SK-N-SH (cell line): ENCODE data around the gene PCDHGB1. TPM values are rescaled to one million over a fixed set of nuclear protein-coding genes. Genes with fewer than 3 reads are reported as not detected.
A peak's percentile ranks its signal among the peaks of the same experiment; 100 is the strongest.

Source experiments
- CTCF ChIA-PET: fragments of 300-600, 350-600 bp; formaldehyde crosslinking; extraction: SDS; loops from one replicate; lab custom pipeline; 2021; lab: Yijun Ruan, JAX
- POLR2A ChIA-PET: fragments of 350-600 bp; sonication (Branson Sonifier 250); formaldehyde crosslinking; extraction: SDS; loops from one replicate; lab custom pipeline; 2020; ENCODE audit warnings: antibody characterized with exemption, inconsistent platforms; lab: Yijun Ruan, JAX
- DNase-seq: peaks from one replicate; pipeline ENCODE4 v3.0.0; 2012
- H2AFZ ChIP-seq: fragments of 200-600 bp; sonication (generic); 2 replicates; pipeline ENCODE4 v1.8.1; 2016; ENCODE audit warnings: antibody characterized with exemption, mild to moderate bottlenecking, low read depth
- H3F3A ChIP-seq: fragments of 200-600 bp; sonication (generic); replicated peaks from 2 replicates; pipeline ENCODE3; 2016; ENCODE audit warnings: antibody characterized with exemption, mild to moderate bottlenecking; ENCODE audit not compliant: insufficient read depth
- H3K27ac ChIP-seq, 2 experiments: fragments of 200-500 bp in 1 of 2; fragments of 200-600 bp in 1 of 2; sonication (Bioruptor generic) in 1 of 2; sonication (generic), shearing (Covaris generic) in 1 of 2; 2 replicates each; pipeline versions ENCODE4 v1.5.1 to v1.6.1; 2014 to 2016; ENCODE audit warnings: low read depth in 2 of 2, inconsistent platforms in 1 of 2, low read length in 1 of 2, mild to moderate bottlenecking in 1 of 2, mixed read lengths in 1 of 2
- H3K27me3 ChIP-seq: fragments of 200-600 bp; sonication (generic), shearing (Covaris generic); 2 replicates; pipeline ENCODE4 v1.6.1; 2016; ENCODE audit warnings: mixed run types; ENCODE audit not compliant: insufficient read depth
- H3K36me3 ChIP-seq, 2 experiments: fragments of 200-500 bp in 1 of 2; fragments of 200-600 bp in 1 of 2; sonication (Bioruptor generic) in 1 of 2; sonication (generic) in 1 of 2; replicated peaks in 1 of 2; 2 replicates each; pipeline versions ENCODE3 to v1.5.1; 2014 to 2016; ENCODE audit warnings: low read length in 1 of 2, mild to moderate bottlenecking in 1 of 2; ENCODE audit not compliant: insufficient read depth in 2 of 2, control insufficient read depth in 1 of 2
- H3K4me1 ChIP-seq, 2 experiments: fragments of 200-500 bp in 1 of 2; fragments of 200-600 bp in 1 of 2; sonication (Bioruptor generic) in 1 of 2; sonication (generic), shearing (Covaris generic) in 1 of 2; 2 replicates each; pipeline versions ENCODE4 v1.5.1 to v1.6.1; 2014 to 2016; ENCODE audit warnings: low read depth in 1 of 2, low read length in 1 of 2, mixed run types in 1 of 2; ENCODE audit not compliant: insufficient read depth in 2 of 2, control insufficient read depth in 1 of 2
- H3K4me2 ChIP-seq: fragments of 200-600 bp; sonication (generic), shearing (Covaris generic); 2 replicates; pipeline ENCODE4 v1.6.1; 2017; ENCODE audit warnings: mixed run types
- H3K4me3 ChIP-seq, 2 experiments: fragments of 200-500 bp in 1 of 2; fragments of 200-600 bp in 1 of 2; sonication (Bioruptor generic) in 1 of 2; sonication (generic), shearing (Covaris generic) in 1 of 2; 2 replicates each; pipeline versions ENCODE4 v1.5.1 to v1.8.1; 2014 to 2016; ENCODE audit warnings: low read depth in 2 of 2, inconsistent platforms in 1 of 2, low read length in 1 of 2, mild to moderate bottlenecking in 1 of 2, mixed read lengths in 1 of 2, moderate library complexity in 1 of 2
- H3K79me2 ChIP-seq: fragments of 200-600 bp; sonication (generic); 2 replicates; pipeline ENCODE4 v1.8.1; 2017; ENCODE audit warnings: mild to moderate bottlenecking; ENCODE audit not compliant: insufficient read depth
- H3K9ac ChIP-seq: fragments of 200-600 bp; sonication (generic); 2 replicates; pipeline ENCODE4 v1.6.1; 2017; ENCODE audit warnings: mixed run types
- H3K9me2 ChIP-seq: fragments of 200-600 bp; sonication (generic); 2 replicates; pipeline ENCODE4 v1.6.1; 2017; ENCODE audit warnings: mixed run types
- H3K9me3 ChIP-seq: fragments of 200-600 bp; sonication (generic); 2 replicates; pipeline ENCODE4 v1.6.1; 2017; ENCODE audit warnings: mixed run types, mild to moderate bottlenecking, moderate library complexity
- H4K20me1 ChIP-seq: fragments of 200-600 bp; sonication (generic); 2 replicates; pipeline ENCODE4 v1.6.1; 2017; ENCODE audit warnings: mild to moderate bottlenecking, mixed run types; ENCODE audit not compliant: insufficient read depth
- CTCF ChIP-seq: fragments of 200-600 bp; sonication (generic); IDR thresholded peaks from 2 replicates; pipeline ENCODE4 v1.6.1; 2017; ENCODE audit warnings: antibody characterized with exemption, mild to moderate bottlenecking, moderate library complexity
- EP300 ChIP-seq, 2 experiments: IDR thresholded peaks; 2 replicates each; pipeline versions ENCODE4 v1.4.0 to v1.6.1; 2012; ENCODE audit warnings: borderline replicate concordance in 1 of 2, low read depth in 1 of 2, low read length in 1 of 2
- EZH2phosphoT487 ChIP-seq: fragments of 200-600 bp; sonication (generic); IDR thresholded peaks from 2 replicates; pipeline ENCODE4 v1.6.1; 2017; ENCODE audit warnings: low read depth, mixed run types, mild to moderate bottlenecking, antibody characterized with exemption, moderate library complexity, borderline replicate concordance
- GABPA ChIP-seq: IDR thresholded peaks from 2 replicates; pipeline ENCODE4 v1.4.0; 2012; ENCODE audit warnings: low read depth, mild to moderate bottlenecking
- PBX3 ChIP-seq: IDR thresholded peaks from 2 replicates; pipeline ENCODE4; 2012
- REST ChIP-seq: IDR thresholded peaks from 2 replicates; pipeline ENCODE4 v1.6.1; 2012; ENCODE audit warnings: mild to moderate bottlenecking, low read depth, low read length, moderate library complexity
- SIN3A ChIP-seq: IDR thresholded peaks from 2 replicates; pipeline ENCODE4 v1.6.1; 2012; ENCODE audit warnings: low read depth, mild to moderate bottlenecking, low read length, moderate library complexity, borderline replicate concordance
- WGBS: methylation state at CpG from one replicate; pipeline ENCODE4 v1.1.6; 2017; ENCODE audit warnings: low lambda C conversion rate; 5-methylcytosine and 5-hydroxymethylcytosine counted together
- polyA plus RNA-seq, 3 experiments: library from polyadenylated mRNA; depleted of rRNA; stranded (reverse); fragments of >200 nt; gene quantifications; 2 replicates each; pipeline ENCODE4 v1.2.3, GENCODE V29; 2012
- TF ChIP-seq, protein P1 (sequence below): fragments of 150-350 bp; IDR thresholded peaks from 2 replicates; pipeline ENCODE4 v1.6.1; 2017; ENCODE audit warnings: antibody characterized with exemption, low read length, low read depth, borderline replicate concordance
- TF ChIP-seq, protein P2 (sequence below): IDR thresholded peaks from 2 replicates; pipeline ENCODE4 v1.4.0; 2012; ENCODE audit warnings: low read depth

The PCDHGB1 gene
- polyA plus RNA-seq, 1 of the 3 experiments (the other 2 are of a cell fraction): 0.77 TPM

DNA sequence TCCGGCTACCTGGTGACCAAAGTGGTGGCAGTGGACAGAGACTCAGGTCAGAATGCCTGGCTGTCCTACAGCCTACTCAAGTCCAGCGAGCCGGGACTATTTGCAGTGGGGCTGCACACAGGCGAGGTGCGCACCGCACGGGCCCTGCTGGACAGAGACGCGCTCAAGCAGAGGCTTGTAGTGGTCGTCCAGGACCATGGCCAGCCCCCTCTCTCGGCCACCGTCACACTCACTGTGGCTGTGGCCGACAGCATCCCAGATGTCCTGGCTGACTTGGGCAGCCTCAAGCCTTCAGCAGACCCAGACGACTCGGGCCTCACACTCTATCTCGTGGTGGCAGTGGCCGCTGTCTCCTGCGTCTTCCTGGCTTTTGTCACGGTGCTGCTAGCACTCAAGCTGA, 7.1 kb downstream of the PCDHGB1 start:
- no peak overlapping the region for H2AFZ ChIP-seq
- H3K9ac ChIP-seq: no peak overlapping the region
- H3K27ac ChIP-seq: no peak overlapping the region
- whole genome bisulfite sequencing: 61% methylated on average over 16 of the region's 19 CpGs
- H3K79me2 ChIP-seq: no peaks in the 10 kb centered on the region
- TF ChIP-seq GABPA (no peak), EZH2phosphoT487 (no peak), SIN3A (no peak), CTCF (no peak), PBX3 (no peak), REST (peak; percentile 43; the same call in 1 of the 2 replicates), EP300 (IDR thresholded peaks at IDR 0.05; ENCODE audit: borderline replicate concordance in 1 of 2, low read depth in 1 of 2, low read length in 1 of 2) (no peak)
- TF ChIP-seq, protein P1, sequence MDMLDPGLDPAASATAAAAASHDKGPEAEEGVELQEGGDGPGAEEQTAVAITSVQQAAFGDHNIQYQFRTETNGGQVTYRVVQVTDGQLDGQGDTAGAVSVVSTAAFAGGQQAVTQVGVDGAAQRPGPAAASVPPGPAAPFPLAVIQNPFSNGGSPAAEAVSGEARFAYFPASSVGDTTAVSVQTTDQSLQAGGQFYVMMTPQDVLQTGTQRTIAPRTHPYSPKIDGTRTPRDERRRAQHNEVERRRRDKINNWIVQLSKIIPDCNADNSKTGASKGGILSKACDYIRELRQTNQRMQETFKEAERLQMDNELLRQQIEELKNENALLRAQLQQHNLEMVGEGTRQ: no peak
- TF ChIP-seq, protein P2, sequence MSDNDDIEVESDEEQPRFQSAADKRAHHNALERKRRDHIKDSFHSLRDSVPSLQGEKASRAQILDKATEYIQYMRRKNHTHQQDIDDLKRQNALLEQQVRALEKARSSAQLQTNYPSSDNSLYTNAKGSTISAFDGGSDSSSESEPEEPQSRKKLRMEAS: no peak
- no peaks in the 10 kb centered on the region; the same call in 1 of the 2 replicates for H3K9me3 ChIP-seq
- no peaks in the 10 kb centered on the region for H3K4me1 ChIP-seq
- H4K20me1 ChIP-seq: no peaks in the 10 kb centered on the region
- ChIA-PET CTCF (no interaction called here), POLR2A (no interaction called here)
- no peaks in the 10 kb centered on the region for H3K27me3 ChIP-seq
- DNase-seq: no peak
- H3F3A ChIP-seq: no peaks in the 10 kb centered on the region
- H3K4me3 ChIP-seq: no peak overlapping the region
- no peaks in the 10 kb centered on the region for H3K9me2 ChIP-seq
- no peak overlapping the region for H3K4me2 ChIP-seq
- H3K36me3 ChIP-seq: no peaks in the 10 kb centered on the region
